ENCODE results near the gene GMIP.

The GMIP gene

GRCh38 chr19:19606021-19606420 is 37.4 kb downstream of the GMIP start:
- peak; percentile 68 for DNase-seq

- no peak for DNase-seq
These were observed 40.6 kb downstream of the GMIP start for GRCh38 chr19:19602713-19603324.

- peak; percentile 27 for DNase-seq
These were observed 41.2 kb downstream of the GMIP start for GRCh38 chr19:19602136-19602712.

GRCh38 chr19:19600793-19601330 is 42.6 kb downstream of the GMIP start:
- peak; percentile 36 for DNase-seq

GRCh38 chr19:19598728-19599451 is 44.6 kb downstream of the GMIP start:
- DNase-seq = peak; percentile 78

- DNase-seq = peak; percentile 92
These were observed 45.6 kb downstream of the GMIP start for GRCh38 chr19:19597809-19598306.

- DNase-seq = no peak
These were observed 48.2 kb downstream of the GMIP start for GRCh38 chr19:19595171-19595701.

GRCh38 chr19:19594381-19594780 is 49.1 kb downstream of the GMIP start:
- DNase-seq = peak; percentile 32

- DNase-seq = no peak
These were observed 50.8 kb downstream of the GMIP start for GRCh38 chr19:19592690-19593089.

- DNase-seq = peak; percentile 91
These were observed 52.2 kb downstream of the GMIP start for GRCh38 chr19:19591133-19591825.

- DNase-seq = no peak
These were observed 54.9 kb downstream of the GMIP start for GRCh38 chr19:19588546-19588945.

GRCh38 chr19:19587771-19588170 is 55.7 kb downstream of the GMIP start:
- no peak for DNase-seq

GRCh38 chr19:19584356-19584755 is 59.1 kb downstream of the GMIP start:
- DNase-seq = no peak

- DNase-seq = no peak
These were observed 61.0 kb downstream of the GMIP start for GRCh38 chr19:19582471-19582870.

GRCh38 chr19:19581391-19581790 is 62.1 kb downstream of the GMIP start:
- DNase-seq = no peak

- no peak for DNase-seq
These were observed 63.0 kb downstream of the GMIP start for GRCh38 chr19:19580418-19580817.

GRCh38 chr19:19579533-19580361 is 63.7 kb downstream of the GMIP start:
- DNase-seq = no peak
